B cell (primary cell): ENCODE results near the gene MORN4. TPM values are rescaled to one million over a fixed set of nuclear protein-coding genes. Genes with fewer than 3 reads are reported as not detected.

Experiments used
- ATAC-seq: fragments of 200-7000 bp; cut with Tn5 transposase; one replicate; pipeline ENCODE4 v1.10.0; 2021; ENCODE audit warnings: low read depth, mild to moderate bottlenecking, moderate number of reproducible peaks, moderate library complexity
- CTCF ChIA-PET: fragments of 350-600 bp; sonication (Branson Sonifier 250); formaldehyde crosslinking; loops from one replicate; lab custom pipeline; 2021; ENCODE audit warnings: antibody characterized with exemption, inconsistent platforms; lab: Charles Lee
- POLR2A ChIA-PET: fragments of 350-600 bp; sonication (Branson Sonifier 250); formaldehyde crosslinking; loops from one replicate; lab custom pipeline; 2021; ENCODE audit warnings: antibody characterized with exemption; lab: Charles Lee
- DNase-seq: peaks from one replicate; pipeline ENCODE4 v3.0.0; 2013
- H2AFZ ChIP-seq: 2 replicates; pipeline ENCODE4 v1.6.1; 2012; ENCODE audit warnings: mild to moderate bottlenecking, low read depth, low read length; ENCODE audit not compliant: insufficient read depth, poor library complexity, severe bottlenecking
- H3K27ac ChIP-seq, 2 donors: 1 replicate in 1 of 2; 2 replicates in 1 of 2; pipeline ENCODE4 v1.5.1; 2012 to 2013; ENCODE audit warnings: low read length in 2 of 2, mild to moderate bottlenecking in 2 of 2, moderate library complexity in 1 of 2
- H3K27me3 ChIP-seq, 4 experiments: fragments of 200-600 bp in 1 of 4; sonication (generic) in 1 of 4; replicated peaks in 1 of 4; 1 replicate in 2 of 4; 2 replicates in 2 of 4; pipeline versions ENCODE4 v1.6.1 to v1.7.0; 2013 to 2016; ENCODE audit warnings: low read length in 3 of 4, mild to moderate bottlenecking in 2 of 4, mixed read lengths in 1 of 4, moderate library complexity in 1 of 4; ENCODE audit not compliant: insufficient read depth in 4 of 4, control insufficient read depth in 3 of 4; ENCODE audit errors: control extremely low read depth in 1 of 4
- H3K36me3 ChIP-seq, 2 experiments: replicated peaks in 1 of 2; 1 replicate in 1 of 2; 2 replicates in 1 of 2; pipeline versions ENCODE4 v1.6.1 to v1.7.1; 2013; ENCODE audit warnings: low read length in 1 of 2; ENCODE audit not compliant: insufficient read depth in 2 of 2, control insufficient read depth in 1 of 2; ENCODE audit errors: control extremely low read depth in 1 of 2, extremely low read depth in 1 of 2
- H3K4me1 ChIP-seq, 2 donors: fragments of 200-600 bp in 1 of 2; sonication (generic) in 1 of 2; 1 replicate in 1 of 2; 2 replicates in 1 of 2; pipeline versions ENCODE4 v1.5.1 to v1.6.1; 2013 to 2017; ENCODE audit warnings: low read length in 2 of 2; ENCODE audit not compliant: control insufficient read depth in 2 of 2, insufficient read depth in 2 of 2
- H3K4me2 ChIP-seq: replicated peaks from 2 replicates; pipeline ENCODE3; 2012; ENCODE audit warnings: mild to moderate bottlenecking, low read depth, low read length; ENCODE audit not compliant: poor library complexity, severe bottlenecking
- H3K4me3 ChIP-seq, 5 experiments: fragments of 200-600 bp in 1 of 5; sonication (generic) in 1 of 5; 1 replicate in 3 of 5; 2 replicates in 2 of 5; pipeline versions ENCODE4 v1.5.1 to v1.7.0; 2011 to 2016; ENCODE audit warnings: low read length in 4 of 5, mild to moderate bottlenecking in 4 of 5, low read depth in 2 of 5, control low read depth in 1 of 5, moderate library complexity in 1 of 5; ENCODE audit not compliant: insufficient read depth in 1 of 5; ENCODE audit errors: control extremely low read depth in 1 of 5, extremely low read depth in 1 of 5
- H3K79me2 ChIP-seq: fragments of 200-600 bp; sonication (generic); one replicate; pipeline ENCODE4 v1.6.0; 2016; ENCODE audit warnings: low read length; ENCODE audit not compliant: control insufficient read depth, insufficient read depth
- H3K9ac ChIP-seq: fragments of 200-600 bp; sonication (generic); 2 replicates; pipeline ENCODE4 v1.6.1; 2017; ENCODE audit warnings: mild to moderate bottlenecking, low read length, moderate library complexity
- H3K9me3 ChIP-seq, 3 donors: one replicate each; pipeline versions ENCODE4 v1.6.1 to v1.7.1; 2013; ENCODE audit warnings: low read length in 2 of 3; ENCODE audit not compliant: control insufficient read depth in 2 of 3, insufficient read depth in 1 of 3; ENCODE audit errors: control extremely low read depth in 1 of 3
- H4K20me1 ChIP-seq: 2 replicates; pipeline ENCODE4 v1.6.0; 2012; ENCODE audit warnings: mild to moderate bottlenecking, low read length; ENCODE audit not compliant: insufficient read depth, control insufficient read depth, poor library complexity, severe bottlenecking
- H3K27ac Mint-ChIP-seq: one replicate; pipeline ENCODE4 v1.8.0; 2021; ENCODE audit warnings: mixed read lengths
- H3K27me3 Mint-ChIP-seq: one replicate; pipeline ENCODE4 v1.8.0; 2021; ENCODE audit warnings: mixed read lengths
- H3K4me1 Mint-ChIP-seq: one replicate; pipeline ENCODE4 v1.8.0; 2021; ENCODE audit warnings: mixed read lengths
- H3K4me3 Mint-ChIP-seq: one replicate; pipeline ENCODE4 v1.8.0; 2021; ENCODE audit warnings: mixed read lengths
- H3K9me3 Mint-ChIP-seq: one replicate; pipeline ENCODE4 v1.8.0; 2022; ENCODE audit warnings: mixed read lengths; ENCODE audit not compliant: insufficient read depth
- CTCF ChIP-seq: fragments of 200-600 bp; IDR thresholded peaks from one replicate; pipeline ENCODE4 v1.8.0; 2022; ENCODE audit warnings: antibody characterized with exemption, mild to moderate bottlenecking
- EZH2 ChIP-seq: IDR thresholded peaks from 2 replicates; pipeline ENCODE4 v1.6.1; 2012; ENCODE audit warnings: borderline replicate concordance, low read depth, mild to moderate bottlenecking, moderate library complexity, low read length; ENCODE audit not compliant: insufficient read depth, poor library complexity, severe bottlenecking
- WGBS: methylation state at CpG from one replicate; pipeline ENCODE4 v1.1.5; 2013; ENCODE audit warnings: missing lambda C conversion rate; ENCODE audit not compliant: insufficient coverage; 5-methylcytosine and 5-hydroxymethylcytosine counted together
- intact Hi-C: fragments of 100-400 bp; cut with micrococcal nuclease; formaldehyde crosslinking; loops from one replicate; pipeline ENCODE4 v1.10.0; 2022
- polyA plus RNA-seq: library from polyadenylated mRNA; depleted of rRNA; stranded (reverse); fragments of >200 nt; gene quantifications from 2 replicates; pipeline ENCODE4 v1.2.3, GENCODE V29; 2012
- total RNA-seq, 2 donors: library from RNA; stranded (reverse); fragments of 120-200 nt in 1 of 2; gene quantifications; 1 replicate in 1 of 2; 2 replicates in 1 of 2; pipeline versions ENCODE4 v1.2.3 to v1.2.4, GENCODE V29; 2013 to 2022

MORN4 gene
- total and polyA plus RNA-seq, 2 donors (not counting 1 experiment from before 2014, with no cell fraction given) = 1.5 to 2.8 TPM

DNA sequence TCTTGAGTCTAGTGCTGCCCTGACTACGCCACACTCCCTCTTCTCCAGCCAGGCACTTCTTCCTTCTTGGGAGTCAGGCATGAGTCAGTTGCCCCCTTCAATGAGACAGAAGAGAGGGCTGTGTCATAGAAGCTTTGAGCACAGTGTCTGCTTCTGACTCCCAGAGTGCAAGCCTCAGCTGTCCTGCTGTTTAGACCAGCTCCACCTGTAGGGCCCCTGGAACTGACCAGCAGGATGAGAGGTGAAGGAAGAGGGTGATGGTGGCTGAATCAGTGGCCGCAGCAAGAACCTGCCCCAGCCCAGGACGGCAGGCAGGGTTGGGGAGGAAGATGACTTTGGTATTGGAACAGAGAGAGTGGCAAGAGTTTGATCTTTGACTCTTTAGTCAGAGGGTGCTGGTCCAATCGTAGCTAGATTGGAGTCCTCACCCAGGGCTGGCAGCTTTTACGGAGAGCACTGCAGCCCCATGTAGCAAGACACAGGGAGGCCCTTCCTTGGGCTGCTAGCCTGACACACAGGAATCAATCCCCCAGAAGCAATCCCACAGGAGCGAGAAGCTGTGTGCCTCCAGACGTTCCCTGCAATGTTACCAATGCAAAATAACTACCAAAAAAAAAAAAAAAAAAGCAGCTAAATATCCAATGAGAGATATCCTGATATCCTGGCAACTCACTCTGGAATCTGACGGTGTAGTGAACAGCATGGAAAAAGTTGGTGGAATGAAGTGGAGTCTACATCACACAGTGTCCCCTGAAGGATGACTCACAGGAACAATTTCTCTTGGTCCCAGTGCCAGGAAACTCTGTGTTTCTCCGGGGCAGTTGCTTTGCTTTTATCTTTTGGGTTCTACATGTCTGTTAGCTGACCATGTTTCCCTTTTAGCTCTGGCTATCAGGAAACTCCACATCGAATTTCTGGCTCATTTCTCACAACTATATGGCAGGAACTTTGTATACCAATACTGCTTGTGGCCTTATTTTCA, 36.9 kb downstream of the MORN4 start:
- Mint-ChIP-seq H3K27ac (no peak overlapping the region), H3K9me3 (no peaks in the 10 kb centered on the region), H3K27me3 (no peaks in the 10 kb centered on the region), H3K4me1 (no peaks in the 10 kb centered on the region), H3K4me3 (no peak overlapping the region)
- DNase-seq = no peak
- 93% methylated on average over 7 of the region's 10 CpGs for WGBS
- no peaks in the 10 kb centered on the region for H3K27me3 ChIP-seq
- H2AFZ ChIP-seq = no peak overlapping the region
- H3K27ac ChIP-seq = no peak overlapping the region
- TF ChIP-seq EZH2 (no peak), CTCF (no peak)
- H3K9me3 ChIP-seq = no peaks in the 10 kb centered on the region
- intact Hi-C loops = no loop called here
- no peak overlapping the region for H3K9ac ChIP-seq
- H3K79me2 ChIP-seq = no peaks in the 10 kb centered on the region
- no peaks in the 10 kb centered on the region for H3K36me3 ChIP-seq
- no peak overlapping the region for H3K4me2 ChIP-seq
- ChIA-PET CTCF (interaction anchor here (0.8 kb wide), 1 partner anchor 19 kb away, joined by 3 read pairs; no protein-coding TSS in a partner anchor), POLR2A (no interaction called here)
- H4K20me1 ChIP-seq = no peaks in the 10 kb centered on the region
- no peaks in the 10 kb centered on the region for H3K4me1 ChIP-seq
- no peak for ATAC-seq
- no peak overlapping the region for H3K4me3 ChIP-seq

DNA sequence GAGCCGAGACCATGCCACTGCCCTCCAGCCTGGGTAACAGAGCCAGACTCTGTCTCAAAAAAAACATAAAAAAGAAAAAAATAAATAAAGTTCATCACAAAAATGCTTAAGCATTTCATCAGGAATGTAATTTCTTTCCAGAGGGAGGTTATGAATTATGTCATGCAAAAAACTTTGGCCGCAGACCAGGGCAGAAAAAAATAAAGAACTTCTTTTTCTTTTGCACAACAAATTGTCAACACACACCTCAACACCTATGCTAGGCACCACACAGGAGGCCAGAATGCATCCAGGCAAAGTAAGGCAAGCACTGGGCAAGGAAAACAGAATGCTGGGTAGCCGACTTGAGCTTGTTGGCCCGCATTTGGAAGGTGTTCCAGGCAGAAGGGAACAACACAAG, 39.9 kb downstream of the MORN4 start:
- no peak overlapping the region for H3K27ac ChIP-seq
- no peak overlapping the region for H2AFZ ChIP-seq
- Mint-ChIP-seq H3K27ac (no peak overlapping the region), H3K4me1 (no peaks in the 10 kb centered on the region), H3K9me3 (no peaks in the 10 kb centered on the region), H3K4me3 (no peak overlapping the region), H3K27me3 (no peaks in the 10 kb centered on the region)
- no peak overlapping the region for H3K4me3 ChIP-seq
- intact Hi-C loops = no loop called here
- no peaks in the 10 kb centered on the region for H3K79me2 ChIP-seq
- H4K20me1 ChIP-seq = no peaks in the 10 kb centered on the region
- DNase-seq = no peak
- ChIA-PET POLR2A (no interaction called here), CTCF (no interaction called here)
- no peak for ATAC-seq
- no peaks in the 10 kb centered on the region for H3K36me3 ChIP-seq
- no peak overlapping the region for H3K9ac ChIP-seq
- H3K9me3 ChIP-seq = no peaks in the 10 kb centered on the region
- TF ChIP-seq EZH2 (no peak), CTCF (no peak)
- WGBS = 94% methylated on average over 2 of the region's 4 CpGs
- H3K4me1 ChIP-seq = no peaks in the 10 kb centered on the region
- H3K27me3 ChIP-seq = no peaks in the 10 kb centered on the region
- H3K4me2 ChIP-seq = no peak overlapping the region
